Fibroblast of skin of right quadriceps (primary cell): ENCODE data around the gene SIKE1.
A peak's percentile ranks its signal among the peaks of the same experiment; 100 is the strongest.
"Not testable (repeated sequence)": the region's sequence is repeated elsewhere in the genome, so short reads cannot be mapped to it uniquely, and the experiment has no call there.

Experiments used
- DNase-seq: peaks from one replicate; pipeline ENCODE4 v3.0.0-alpha.2; 2013

The SIKE1 gene

DNA sequence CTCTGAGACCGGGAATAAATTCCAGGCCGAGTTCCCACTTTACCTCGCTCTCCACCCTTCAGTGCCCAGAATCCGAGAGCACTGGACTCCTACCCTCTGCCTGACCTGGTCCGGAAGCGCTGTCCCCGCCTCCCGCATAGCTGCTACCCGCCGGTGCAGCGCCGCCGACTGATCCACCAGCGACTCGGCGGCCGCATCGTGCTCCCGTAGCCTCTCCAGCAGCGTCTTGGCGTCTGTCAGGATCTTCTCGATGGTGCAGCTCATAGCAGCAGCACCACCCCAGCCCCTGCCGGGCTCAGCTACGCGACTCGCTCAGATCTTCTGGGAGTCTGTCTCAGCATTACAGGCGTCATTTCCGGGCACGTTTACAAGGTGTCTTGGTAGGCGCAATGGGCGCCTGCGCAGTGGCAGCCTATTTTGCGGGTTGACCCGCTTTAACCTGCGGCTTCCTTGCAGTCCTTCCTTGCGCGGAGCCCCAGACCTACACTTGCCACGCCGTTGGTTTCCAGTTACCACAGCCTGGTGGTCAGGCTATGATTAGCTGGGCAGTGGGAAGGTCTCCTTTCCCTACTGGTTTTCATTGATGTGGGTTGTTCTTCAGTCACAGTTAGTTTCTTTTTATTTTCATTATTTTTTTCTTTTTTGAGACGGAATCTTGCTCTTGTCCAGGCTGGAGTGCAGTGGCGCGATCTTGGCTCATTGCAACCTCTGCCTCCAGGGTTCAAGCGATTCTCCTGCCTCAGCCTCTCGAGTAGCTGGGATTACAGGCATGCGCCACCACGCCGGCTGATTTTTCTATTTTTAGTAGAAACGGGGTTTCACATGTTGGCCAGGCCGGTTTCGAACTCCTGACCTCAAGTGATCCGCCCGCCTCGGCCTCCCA lies at the start of gene SIKE1:
TSS of gene SIKE1 (minus strand) at position 342 of the 883 bp plus-strand sequence. CDS start at position 264, 78 bp downstream.
- DNase-seq = peak; percentile 91

DNA sequence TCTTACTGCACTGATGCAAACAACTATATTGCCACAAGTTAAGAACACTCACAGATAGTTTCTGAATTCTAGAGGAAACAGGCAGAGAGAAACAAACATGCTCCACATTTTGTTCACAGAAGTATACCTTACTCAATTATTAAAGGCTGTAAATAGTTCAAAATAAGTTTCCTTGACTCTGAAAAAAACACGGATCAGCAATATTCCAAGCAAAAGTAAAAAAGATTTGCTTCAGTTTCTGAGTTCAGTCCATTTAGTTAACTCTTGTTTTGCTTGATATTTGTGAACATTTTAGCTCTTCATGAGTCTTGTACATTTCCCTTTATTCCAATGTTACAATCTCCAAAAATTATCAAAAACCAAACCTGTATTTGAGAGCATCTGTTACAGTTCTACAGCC lies 49.6 kb upstream of the SIKE1 start:
- not testable (repeated sequence) for DNase-seq

DNA sequence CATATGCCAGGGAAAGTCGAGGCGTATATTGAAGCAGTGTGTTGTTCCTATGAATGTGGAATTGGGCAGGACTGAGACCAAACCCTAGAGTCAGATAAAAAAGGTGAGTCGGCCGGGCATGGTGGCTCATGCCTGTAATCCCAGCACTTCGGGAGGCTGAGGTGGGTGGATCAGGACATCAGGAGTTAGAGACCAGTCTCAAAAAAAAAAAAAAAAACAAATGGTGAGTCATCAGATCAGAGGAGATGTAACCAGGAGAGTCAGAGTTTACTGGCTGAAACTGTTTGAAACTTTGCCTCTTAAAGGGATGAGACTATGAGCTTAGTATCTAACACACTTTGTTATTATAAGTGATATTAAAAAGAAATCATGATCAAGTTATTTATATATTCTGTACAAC lies 47.8 kb upstream of the SIKE1 start:
- DNase-seq = no peak

DNA sequence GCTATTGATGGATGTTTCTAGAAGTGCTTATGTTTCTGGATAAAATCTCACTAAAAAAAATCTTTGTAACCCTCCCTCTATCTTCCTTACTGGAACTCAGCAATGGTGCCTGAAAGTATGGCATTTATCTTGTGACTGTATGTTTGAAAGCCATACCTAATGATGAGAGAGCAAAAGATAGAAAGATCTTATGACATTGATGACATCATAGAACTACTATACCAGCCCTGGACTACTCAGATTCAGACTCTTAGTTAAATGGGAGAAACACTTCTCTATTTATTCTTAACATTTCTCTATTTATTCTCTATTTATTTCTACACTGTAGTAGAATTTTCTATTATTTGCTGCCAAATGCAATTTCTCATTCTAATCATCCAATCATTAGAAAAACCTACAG lies 41.5 kb upstream of the SIKE1 start:
- DNase-seq = no peak

DNA sequence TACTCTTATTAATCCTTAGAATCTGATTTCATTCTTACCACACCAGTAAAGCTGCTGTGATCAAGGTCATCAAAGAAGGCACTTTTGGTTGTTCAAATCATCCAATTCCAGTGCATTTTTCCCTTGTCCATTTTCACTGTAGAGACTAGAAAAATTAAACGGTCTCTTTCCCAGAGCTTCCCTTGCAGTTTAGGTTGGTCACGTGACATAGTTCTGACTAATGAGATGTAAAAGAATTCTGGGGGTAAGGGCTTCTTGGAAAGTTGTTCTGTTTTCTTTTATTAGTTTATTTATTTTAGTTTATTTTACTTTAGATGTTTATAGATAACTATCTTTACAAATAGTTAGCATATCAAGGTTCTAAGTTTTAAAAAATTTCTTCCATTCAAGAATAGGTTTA lies 39.9 kb upstream of the SIKE1 start:
- DNase-seq = no peak

DNA sequence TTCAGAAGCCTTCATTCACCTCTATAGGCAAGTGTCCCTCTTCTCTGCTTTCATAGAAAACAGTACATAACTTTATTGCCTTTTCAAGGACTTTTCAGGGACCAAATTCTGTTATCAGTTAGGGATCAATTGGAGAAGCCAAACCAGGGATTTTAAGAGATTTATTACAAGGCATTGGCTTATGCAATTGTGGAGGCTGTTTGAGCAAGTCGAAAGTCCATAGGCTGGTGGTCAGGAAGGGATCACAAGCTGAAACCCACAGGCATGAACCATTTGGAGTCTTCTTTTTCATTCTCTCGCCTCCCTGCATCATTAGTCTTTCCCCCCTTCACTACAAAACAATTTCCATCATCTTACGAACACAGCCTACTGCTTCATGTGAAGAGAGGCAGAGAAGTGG lies 39.4 kb upstream of the SIKE1 start:
- no peak for DNase-seq

DNA sequence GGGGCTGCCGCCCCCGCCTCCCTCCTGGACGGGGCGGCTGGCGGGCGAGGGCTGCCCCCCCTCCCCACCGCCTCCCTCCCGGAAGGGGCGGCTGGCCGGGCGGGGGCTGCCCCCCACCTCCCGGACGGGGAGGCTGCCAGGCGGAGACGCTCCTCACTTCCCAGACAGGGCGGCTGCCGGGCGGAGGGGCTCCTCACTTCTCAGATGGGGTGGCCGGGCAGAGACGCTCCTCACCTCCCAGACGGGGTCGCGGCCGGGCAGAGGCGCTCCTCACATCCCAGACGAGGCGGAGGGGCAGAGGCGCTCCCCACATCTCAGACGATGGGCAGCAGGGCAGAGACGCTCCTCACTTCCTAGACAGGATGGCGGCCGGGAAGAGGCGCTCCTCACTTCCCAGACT lies 24.0 kb upstream of the SIKE1 start:
- DNase-seq = not testable (repeated sequence)

DNA sequence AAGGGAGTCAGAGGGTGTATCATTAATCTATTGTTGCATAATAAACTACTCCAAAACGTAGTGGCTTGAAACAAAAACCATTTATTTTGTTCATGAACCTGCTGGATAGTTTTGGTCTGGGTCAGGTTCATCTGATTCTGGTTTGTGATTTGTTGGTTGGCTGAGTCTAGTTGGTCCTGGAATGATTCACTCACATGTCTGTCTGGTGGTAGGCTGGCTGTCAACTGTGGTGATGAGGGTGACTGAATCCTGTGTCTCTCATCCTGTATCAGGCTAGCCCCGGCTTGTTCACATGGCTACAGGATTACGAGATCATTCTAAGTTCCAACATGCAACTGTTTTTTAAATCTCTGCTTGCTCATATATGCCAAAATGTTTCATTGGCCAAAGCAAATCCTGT lies 22.5 kb upstream of the SIKE1 start:
- no peak for DNase-seq

DNA sequence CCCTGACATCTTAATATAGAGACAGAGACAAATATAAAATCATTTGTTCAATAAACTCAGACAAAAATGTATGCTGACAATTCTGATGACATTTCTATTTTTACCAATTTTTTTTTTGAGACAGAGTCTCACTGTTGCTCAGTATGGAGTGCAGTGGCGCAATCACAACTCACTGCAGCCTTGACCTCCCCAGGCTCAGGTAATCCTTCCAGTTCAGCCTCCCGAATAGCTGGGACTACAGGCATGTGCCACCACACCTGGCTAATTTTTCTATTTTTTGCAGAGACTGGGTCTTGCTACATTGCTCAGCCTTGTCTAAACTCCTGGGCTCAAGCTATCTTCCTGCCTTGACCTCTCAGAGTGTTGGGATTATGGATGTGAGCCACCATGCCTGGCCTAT lies 13.6 kb upstream of the SIKE1 start:
- no peak for DNase-seq

DNA sequence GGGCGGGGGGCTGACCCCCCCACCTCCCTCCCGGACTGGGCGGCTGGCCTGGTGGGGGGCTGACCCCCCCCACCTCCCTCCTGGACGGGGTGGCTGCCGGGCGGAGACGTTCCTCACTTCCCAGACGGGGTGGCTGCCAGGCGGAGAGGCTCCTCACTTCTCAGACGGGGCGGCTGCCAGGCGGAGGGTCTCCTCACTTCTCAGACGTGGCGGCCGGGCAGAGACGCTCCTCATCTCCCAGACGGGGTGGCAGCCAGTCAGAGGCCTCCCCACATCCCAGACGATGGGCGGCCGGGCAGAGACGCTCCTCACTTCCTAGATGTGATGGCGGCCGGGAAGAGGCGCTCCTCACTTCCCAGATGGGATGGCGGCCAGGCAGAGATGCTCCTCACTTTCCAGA lies 10.1 kb upstream of the SIKE1 start:
- DNase-seq = not testable (repeated sequence)

DNA sequence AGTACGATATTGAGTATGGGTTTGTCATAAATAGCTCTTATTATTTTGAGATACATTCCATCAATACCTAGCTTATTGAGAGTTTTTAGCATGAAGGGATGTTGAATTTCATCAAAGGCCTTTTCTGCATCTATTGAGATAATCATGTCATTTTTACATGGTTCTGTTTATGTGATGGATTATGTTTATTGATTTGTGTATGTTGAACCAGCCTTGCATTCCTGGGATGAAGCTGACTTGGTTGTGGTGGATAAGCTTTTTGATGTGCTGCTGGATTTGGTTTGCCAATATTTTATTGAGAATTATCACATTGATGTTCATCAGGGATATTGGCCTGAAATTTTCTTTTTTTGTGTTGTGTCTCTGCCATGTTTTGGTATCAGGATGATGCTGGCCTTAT lies 6.0 kb upstream of the SIKE1 start:
- not testable (repeated sequence) for DNase-seq

DNA sequence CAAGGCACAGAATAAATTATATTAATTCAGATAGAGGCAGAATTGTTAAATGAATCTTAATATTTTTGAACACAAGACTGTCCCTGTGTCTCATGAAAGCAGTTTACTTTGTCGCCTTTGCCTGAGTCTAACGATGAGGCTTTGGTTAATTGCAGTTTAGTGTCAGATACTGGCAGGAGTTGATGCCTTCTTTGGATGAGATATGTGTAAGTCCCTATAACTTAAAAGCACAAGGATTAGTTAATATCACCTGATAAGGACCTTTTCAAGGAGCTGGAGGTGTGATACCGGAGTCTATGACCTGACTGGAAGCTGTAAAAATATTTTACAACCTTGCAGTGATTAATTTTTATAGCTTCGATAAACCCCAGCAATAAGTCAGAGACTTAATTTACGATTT lies 2.0 kb upstream of the SIKE1 start:
- no peak for DNase-seq

DNA sequence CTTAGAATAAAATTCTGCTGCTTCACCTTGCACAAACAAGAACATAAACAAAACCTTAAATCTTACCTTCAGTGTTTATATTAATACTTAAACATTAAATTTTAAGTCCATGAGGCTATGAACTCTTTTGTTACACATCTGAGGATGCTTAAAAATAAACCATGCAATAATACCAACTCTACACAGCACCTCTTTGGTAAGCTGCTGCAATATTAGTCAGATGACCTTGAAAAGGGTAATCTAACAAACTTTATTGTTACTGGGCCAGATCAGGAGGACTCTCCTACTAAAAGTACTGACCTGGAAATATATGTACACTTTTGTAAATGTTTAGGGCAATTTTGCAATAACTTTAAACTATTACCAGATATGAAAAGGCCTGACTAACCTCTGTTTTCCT lies 763 bp downstream of the SIKE1 start:
- no peak for DNase-seq

DNA sequence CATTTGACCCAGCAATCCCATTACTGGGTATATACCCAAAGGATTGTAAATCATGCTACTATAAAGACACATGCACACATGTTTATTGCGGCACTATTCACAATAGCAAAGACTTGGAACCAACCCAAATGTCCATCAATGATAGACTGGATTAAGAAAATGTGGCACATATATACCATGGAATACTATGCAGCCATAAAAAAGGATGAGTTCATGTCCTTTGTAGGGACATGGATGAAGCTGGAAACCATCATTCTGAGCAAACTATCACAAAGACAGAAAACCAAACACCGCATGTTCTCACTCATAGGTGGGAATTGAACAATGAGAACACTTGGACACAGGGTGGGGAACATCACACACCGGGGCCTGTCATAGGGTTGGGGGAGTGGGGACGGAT lies 3.8 kb downstream of the SIKE1 start:
- not testable (repeated sequence) for DNase-seq

DNA sequence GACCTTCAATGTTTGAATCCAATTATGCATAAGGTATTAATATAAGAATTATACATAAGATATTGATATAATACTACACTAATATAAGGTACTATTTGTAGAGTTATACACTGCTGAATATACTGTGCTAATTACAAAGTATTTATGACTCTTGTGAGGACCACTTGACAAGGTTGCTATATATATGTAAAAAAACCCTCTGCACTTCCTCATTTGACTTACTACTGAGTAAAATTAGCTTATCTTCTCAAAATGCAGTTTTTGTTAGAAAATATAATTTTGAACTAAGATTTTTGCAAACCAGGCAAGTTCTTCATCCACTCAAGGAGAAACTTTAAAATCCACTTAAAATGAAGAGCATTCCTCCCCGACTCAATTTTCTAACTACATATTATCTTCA lies 8.5 kb downstream of the SIKE1 start:
- DNase-seq = no peak

DNA sequence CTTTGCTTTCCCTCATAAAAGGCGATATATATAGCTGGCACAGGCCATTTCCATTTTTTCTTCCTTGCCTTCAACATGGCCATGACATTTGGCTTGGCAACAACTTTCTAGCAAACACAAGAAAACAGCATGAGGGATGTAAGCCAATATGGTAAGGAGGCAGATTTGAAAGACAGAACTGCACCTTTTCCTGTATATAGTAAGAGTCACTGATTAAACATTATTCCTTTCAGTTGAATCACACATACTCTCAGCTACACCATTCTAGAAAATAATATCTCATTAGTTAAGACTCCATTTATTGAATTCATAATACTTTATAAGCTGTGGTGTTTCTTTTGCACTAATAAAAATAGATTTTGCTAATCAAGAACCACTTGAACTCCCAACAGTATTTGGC lies 9.5 kb downstream of the SIKE1 start:
- no peak for DNase-seq

DNA sequence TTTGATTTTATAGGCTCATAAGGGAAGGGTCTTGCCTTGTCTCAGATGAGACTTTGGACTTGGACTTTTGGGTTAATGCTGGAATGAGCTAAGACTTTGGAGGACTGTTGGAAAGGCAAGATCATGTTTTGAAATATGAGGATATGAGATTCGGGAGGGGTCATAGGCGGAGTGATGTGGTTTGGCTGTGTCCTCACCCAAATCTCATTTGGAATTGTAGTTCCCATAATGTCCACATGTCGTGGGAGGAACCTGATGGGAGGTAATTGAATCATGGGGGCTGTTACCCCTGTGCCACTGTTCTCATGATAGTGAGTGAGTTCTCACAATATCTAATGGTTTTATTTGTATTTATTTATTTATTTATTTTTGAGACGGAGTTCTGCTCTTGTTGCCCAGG lies 15.8 kb downstream of the SIKE1 start:
- no peak for DNase-seq

DNA sequence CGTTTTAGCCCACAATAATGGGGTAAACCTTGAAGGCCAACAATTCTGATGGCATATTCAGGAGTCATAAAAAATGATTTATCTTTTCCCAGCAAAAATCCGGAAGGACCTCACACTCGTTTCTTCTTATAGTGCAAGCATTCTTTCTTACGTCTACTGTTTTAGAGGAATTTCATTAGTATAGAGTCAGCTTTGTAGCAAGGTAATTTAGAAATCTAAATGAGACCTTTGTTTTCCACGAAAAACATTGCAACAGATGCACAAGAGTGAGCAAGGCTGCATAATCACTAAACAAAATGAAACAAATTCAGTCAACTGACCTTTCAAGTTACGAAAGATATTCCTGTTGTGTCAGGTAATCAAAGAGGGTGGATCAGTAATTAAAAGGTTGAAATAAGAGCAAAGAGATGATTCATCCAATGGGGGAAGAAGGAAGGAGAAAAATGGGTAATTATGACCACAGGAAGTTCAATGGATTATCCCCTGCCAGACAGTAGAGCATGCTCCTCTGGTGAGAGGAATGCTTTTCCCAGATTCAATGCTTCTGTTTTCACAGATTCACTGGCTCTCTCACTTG lies 22.1 kb downstream of the SIKE1 start:
- peak; percentile 39 for DNase-seq

DNA sequence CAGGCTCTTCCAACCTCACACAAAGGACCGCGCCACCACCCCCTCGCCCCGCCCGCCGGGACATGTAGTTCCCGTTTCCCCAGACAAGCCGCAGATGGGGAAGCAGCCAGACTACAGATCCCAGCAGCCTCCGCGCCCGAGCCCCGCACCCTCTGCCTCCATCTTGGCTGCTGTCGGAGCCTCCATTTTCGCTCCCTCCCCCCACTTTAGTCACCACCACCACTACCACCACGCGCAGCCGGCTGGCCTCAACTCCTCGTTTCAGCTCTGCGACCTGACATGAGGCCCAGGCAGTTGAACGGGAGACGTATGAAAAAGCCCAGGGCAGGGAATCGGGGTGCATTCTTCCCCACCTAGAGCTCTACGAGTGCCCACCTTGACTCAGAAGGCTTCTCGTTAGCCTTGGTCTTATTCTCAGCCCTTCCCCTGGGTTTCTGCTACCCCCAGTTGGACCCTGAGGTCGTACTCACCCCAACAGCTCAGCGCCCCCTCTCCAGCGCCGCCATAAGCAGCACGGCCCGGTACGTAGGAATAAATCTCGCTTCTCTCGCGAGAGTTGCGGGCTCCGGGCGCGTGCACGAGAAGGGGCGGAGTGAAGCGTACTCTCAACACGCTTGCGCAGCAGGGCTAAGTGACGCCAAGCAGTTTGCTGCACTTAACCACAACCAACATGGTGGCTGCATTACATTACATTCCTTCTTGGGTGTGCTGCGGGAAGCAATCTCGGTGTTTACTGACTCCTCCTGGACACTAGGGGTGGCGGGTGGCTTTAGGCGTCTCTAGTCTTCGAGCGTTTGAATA lies 22.8 kb downstream of the SIKE1 start, which contains the start of gene CSDE1:
TSS of gene CSDE1 (minus strand) at position 530 of the 801 bp plus-strand sequence. CDS start 18,094 bp downstream, outside the sequence.
- peak; percentile 99 for DNase-seq

DNA sequence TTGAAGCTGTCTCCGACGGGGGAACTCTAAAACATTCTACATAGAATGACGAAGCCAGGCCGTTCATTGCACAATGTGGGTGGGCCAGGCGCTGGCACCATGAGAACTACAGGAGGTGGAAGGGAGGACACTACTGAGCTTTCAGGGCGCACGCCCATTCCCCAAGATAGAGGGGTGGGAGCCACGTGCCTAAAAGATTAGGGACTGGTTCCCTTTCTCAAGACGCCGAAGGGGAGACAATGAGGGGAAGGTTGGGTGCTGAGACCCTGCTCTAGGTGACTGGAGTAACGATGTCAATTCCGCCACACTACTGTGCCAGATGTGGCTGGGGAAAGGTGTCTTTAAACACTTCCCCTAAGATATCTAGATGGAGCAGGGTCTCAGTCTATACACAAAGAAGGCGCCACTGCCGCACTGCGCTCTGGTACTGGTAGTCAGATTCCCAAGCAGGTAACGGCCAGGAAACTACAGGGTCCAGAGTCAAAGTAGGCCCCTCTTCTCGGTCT lies 23.5 kb downstream of the SIKE1 start:
- DNase-seq = peak; percentile 50

DNA sequence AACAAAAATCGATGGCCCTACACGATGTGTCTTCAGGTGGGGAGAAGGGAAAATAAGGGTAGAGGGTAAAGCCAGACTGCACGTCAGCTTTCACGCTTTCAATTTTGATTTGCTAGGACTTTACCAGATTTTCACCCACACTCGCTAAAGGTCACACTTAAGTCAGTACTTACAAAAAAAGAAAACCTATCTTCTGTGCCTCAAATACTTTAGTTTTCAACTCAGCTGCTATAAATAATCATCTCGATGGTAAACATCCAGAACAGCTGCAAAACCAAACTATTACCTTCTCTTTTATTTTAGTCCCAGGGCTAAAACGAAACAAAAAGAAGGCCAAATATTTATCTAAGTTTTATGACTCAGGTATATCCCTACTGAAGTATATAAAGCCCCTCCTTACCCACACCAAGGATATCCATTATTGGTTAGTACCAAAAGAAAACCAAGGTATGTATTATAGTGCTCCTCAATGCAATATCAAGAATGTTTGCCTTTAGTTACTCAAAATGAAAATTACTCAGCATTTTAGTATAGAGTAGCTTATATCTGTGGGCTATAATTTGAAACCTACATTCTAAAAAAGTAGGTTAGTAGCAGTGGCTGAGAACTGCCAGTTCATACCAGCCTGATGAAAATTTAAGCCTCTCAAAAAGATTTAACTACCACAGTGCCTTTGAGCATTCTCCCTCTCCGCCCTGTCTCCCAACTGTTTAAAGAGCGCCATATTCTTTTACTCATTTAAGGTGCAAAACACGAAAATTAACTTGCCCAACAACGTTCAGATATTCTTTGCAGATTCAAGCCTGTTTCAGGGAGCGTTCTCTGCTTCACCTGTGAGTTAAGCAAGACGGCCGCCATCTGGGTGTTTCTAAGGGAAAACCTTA lies 24.2 kb downstream of the SIKE1 start:
- no peak for DNase-seq
